WTC11 (cell line): ENCODE results near the gene SNRPA. TPM values are rescaled to one million over a fixed set of nuclear protein-coding genes. Genes with fewer than 3 reads are reported as not detected.

Experiments used
- ATAC-seq: fragments of 200-7000 bp; cut with Tn5 transposase; 2 replicates; pipeline ENCODE4 v1.10.0; 2021; ENCODE audit warnings: mild to moderate bottlenecking, moderate library complexity
- Bru-seq: library from RNA; stranded (reverse); fragments of 400-500 nt; gene quantifications from one replicate; lab custom pipeline; 2021; lab: Mats Ljungman, UMichigan
- CTCF ChIA-PET: fragments of 300-600 bp; sonication (Branson Sonifier 250); formaldehyde crosslinking; loops from one replicate; lab custom pipeline; 2021; ENCODE audit warnings: antibody characterized with exemption; lab: Charles Lee
- POLR2A ChIA-PET: fragments of 350-600 bp; sonication (Branson Sonifier 250); formaldehyde crosslinking; loops from one replicate; lab custom pipeline; 2021; ENCODE audit warnings: antibody characterized with exemption; lab: Charles Lee
- DNase-seq: peaks from one replicate; pipeline ENCODE4 v3.0.0; 2021; ENCODE audit warnings: low spot score
- H3K27ac Mint-ChIP-seq: 2 replicates; pipeline ENCODE4 v1.8.0; 2021; ENCODE audit warnings: mixed read lengths
- H3K27me3 Mint-ChIP-seq: 2 replicates; pipeline ENCODE4 v1.8.0; 2021; ENCODE audit warnings: low read depth, mild to moderate bottlenecking, moderate library complexity, mixed read lengths
- H3K36me3 Mint-ChIP-seq: 2 replicates; pipeline ENCODE4 v1.8.0; 2021; ENCODE audit warnings: mixed read lengths
- H3K4me1 Mint-ChIP-seq: 2 replicates; pipeline ENCODE4 v1.8.0; 2022; ENCODE audit warnings: mixed read lengths
- H3K4me3 Mint-ChIP-seq: 2 replicates; pipeline ENCODE4 v1.8.0; 2021; ENCODE audit warnings: mild to moderate bottlenecking, moderate library complexity, mixed read lengths
- H3K9me3 Mint-ChIP-seq: 2 replicates; pipeline ENCODE4 v1.8.0; 2021; ENCODE audit warnings: mixed read lengths
- ATF1 ChIP-seq: sonication (generic); formaldehyde crosslinking; IDR thresholded peaks from 2 replicates; pipeline ENCODE4 v1.8.1; 2023; ENCODE audit warnings: mild to moderate bottlenecking, moderate library complexity, missing genetic modification reagents
- CBFB ChIP-seq: sonication (generic); formaldehyde crosslinking; IDR thresholded peaks from 2 replicates; pipeline ENCODE4 v1.8.1; 2022; ENCODE audit warnings: mild to moderate bottlenecking, low read depth, missing genetic modification reagents
- CDX4 ChIP-seq: fragments of 250-450 bp; sonication (Bioruptor Pico); IDR thresholded peaks from 2 replicates; pipeline ENCODE4 v1.9.0; 2021; ENCODE audit warnings: moderate library complexity, mild to moderate bottlenecking, inconsistent platforms, borderline replicate concordance
- E2F4 ChIP-seq: sonication (generic); formaldehyde crosslinking; IDR thresholded peaks from 2 replicates; pipeline ENCODE4 v1.8.1; 2022; ENCODE audit warnings: low read depth, mild to moderate bottlenecking, moderate library complexity, missing genetic modification reagents, borderline replicate concordance
- E2F5 ChIP-seq: sonication (generic); formaldehyde crosslinking; IDR thresholded peaks from 2 replicates; pipeline ENCODE4 v1.8.1; 2022; ENCODE audit warnings: mild to moderate bottlenecking, moderate library complexity, missing genetic modification reagents
- ELF4 ChIP-seq: sonication (generic); formaldehyde crosslinking; IDR thresholded peaks from 2 replicates; pipeline ENCODE4 v1.8.1; 2022; ENCODE audit warnings: low read depth, mild to moderate bottlenecking, moderate library complexity, missing genetic modification reagents
- ERG ChIP-seq: fragments of 250-450 bp; sonication (Bioruptor Pico); IDR thresholded peaks from 2 replicates; pipeline ENCODE4 v1.8.0; 2021; ENCODE audit warnings: mild to moderate bottlenecking
- FOXK1 ChIP-seq: sonication (generic); formaldehyde crosslinking; IDR thresholded peaks from 2 replicates; pipeline ENCODE4 v1.8.0; 2022; ENCODE audit warnings: mild to moderate bottlenecking, moderate library complexity, missing genetic modification reagents
- HMGXB4 ChIP-seq: sonication (generic); formaldehyde crosslinking; IDR thresholded peaks from 2 replicates; pipeline ENCODE4 v1.8.1; 2023; ENCODE audit warnings: mild to moderate bottlenecking, moderate library complexity, missing genetic modification reagents
- JAZF1 ChIP-seq: fragments of 250-450 bp; sonication (Bioruptor Pico); IDR thresholded peaks from 2 replicates; pipeline ENCODE4 v1.9.0; 2021; ENCODE audit warnings: moderate library complexity, mild to moderate bottlenecking, inconsistent platforms
- KAT7 ChIP-seq: sonication (generic); formaldehyde crosslinking; IDR thresholded peaks from 2 replicates; pipeline ENCODE4 v1.8.1; 2023; ENCODE audit warnings: missing genetic modification reagents, mild to moderate bottlenecking, borderline replicate concordance
- MAX ChIP-seq: sonication (generic); formaldehyde crosslinking; IDR thresholded peaks from 2 replicates; pipeline ENCODE4 v1.8.0; 2022; ENCODE audit warnings: mild to moderate bottlenecking, missing genetic modification reagents
- MXD4 ChIP-seq: fragments of 250-450 bp; sonication (Bioruptor Pico); IDR thresholded peaks from 2 replicates; pipeline ENCODE4 v1.8.0; 2021; ENCODE audit warnings: mild to moderate bottlenecking, moderate library complexity, borderline replicate concordance
- NFE2L1 ChIP-seq: sonication (generic); formaldehyde crosslinking; IDR thresholded peaks from 2 replicates; pipeline ENCODE4 v1.8.1; 2023; ENCODE audit warnings: missing genetic modification reagents
- NFYB ChIP-seq: sonication (generic); formaldehyde crosslinking; conservative IDR thresholded peaks from 2 replicates; pipeline ENCODE4 v1.8.0; 2022; ENCODE audit warnings: low read depth, missing genetic modification reagents
- NR1H2 ChIP-seq: sonication (generic); formaldehyde crosslinking; IDR thresholded peaks from 2 replicates; pipeline ENCODE4 v1.9.0; 2021; ENCODE audit warnings: mild to moderate bottlenecking, moderate library complexity, missing genetic modification reagents
- NR2C2 ChIP-seq: sonication (generic); formaldehyde crosslinking; IDR thresholded peaks from 2 replicates; pipeline ENCODE4 v1.8.0; 2022; ENCODE audit warnings: mild to moderate bottlenecking, missing genetic modification reagents
- PREB ChIP-seq: sonication (generic); formaldehyde crosslinking; IDR thresholded peaks from 2 replicates; pipeline ENCODE4 v1.8.1; 2022; ENCODE audit warnings: mild to moderate bottlenecking, missing genetic modification reagents, moderate library complexity, borderline replicate concordance
- PRRX2 ChIP-seq: fragments of 250-450 bp; sonication (Bioruptor Pico); IDR thresholded peaks from 2 replicates; pipeline ENCODE4 v1.8.0; 2021; ENCODE audit warnings: mild to moderate bottlenecking
- SMAD3 ChIP-seq: sonication (generic); formaldehyde crosslinking; IDR thresholded peaks from 2 replicates; pipeline ENCODE4 v1.8.0; 2022; ENCODE audit warnings: missing genetic modification reagents, mild to moderate bottlenecking, borderline replicate concordance
- SP1 ChIP-seq: sonication (generic); formaldehyde crosslinking; conservative IDR thresholded peaks from 2 replicates; pipeline ENCODE4 v1.8.1; 2022; ENCODE audit warnings: missing genetic modification reagents
- ZBTB21 ChIP-seq: sonication (generic); formaldehyde crosslinking; IDR thresholded peaks from 2 replicates; pipeline ENCODE4 v1.8.1; 2023; ENCODE audit warnings: mild to moderate bottlenecking, missing genetic modification reagents, borderline replicate concordance
- ZNF219 ChIP-seq: sonication (generic); formaldehyde crosslinking; IDR thresholded peaks from 2 replicates; pipeline ENCODE4 v1.8.0; 2023; ENCODE audit warnings: missing genetic modification reagents, mild to moderate bottlenecking, borderline replicate concordance
- ZNF281 ChIP-seq: sonication (generic); formaldehyde crosslinking; IDR thresholded peaks from 2 replicates; pipeline ENCODE4 v1.8.0; 2023; ENCODE audit warnings: mild to moderate bottlenecking, missing genetic modification reagents
- long read RNA-seq, 3 experiments: library from RNA in 1 of 3; library from capped mRNA in 1 of 3; library from polyadenylated mRNA in 1 of 3; unstranded in 2 of 3; stranded (forward) in 1 of 3; transcript quantifications; one replicate each; pipeline ENCODE4 v2.0.0, GENCODE V29; 2021
- total RNA-seq: library from RNA; stranded (reverse); gene quantifications from 3 replicates; pipeline ENCODE4 v1.2.3, GENCODE V29; 2021

SNRPA gene
- total RNA-seq (215 to 227 TPM (median 218 TPM) in 3 replicates), Bru-seq, nascent RNA (percentile 90 among the genes with signal in this experiment)
- long read RNA-seq, experiment 1, transcript SNRPA-201 (6 exons, 1,621 nt), result major isoform, 382 of 419 reads
- long read RNA-seq, experiment 1, transcript SNRPA-210 (6 exons, 969 nt), result minor isoform, 5 of 419 reads
- long read RNA-seq, experiment 1, partial matches to known transcripts, result 4 of 419 reads
- long read RNA-seq, experiment 1, other reads (novel, unspliced or antisense), result 28 of 419 reads
- long read RNA-seq, experiment 2, transcript SNRPA-201 (6 exons, 1,621 nt), result major isoform, 270 of 335 reads
- long read RNA-seq, experiment 2, partial matches to known transcripts, result 36 of 335 reads
- long read RNA-seq, experiment 2, other reads (novel, unspliced or antisense), result 23 of 335 reads
- long read RNA-seq, experiment 3, transcript SNRPA-210 (6 exons, 969 nt), result minor isoform, 6 of 510 reads
- long read RNA-seq, experiment 3, transcript SNRPA-201 (6 exons, 1,621 nt), result major isoform, 452 of 510 reads
- long read RNA-seq, experiment 3, partial matches to known transcripts, result 8 of 510 reads
- long read RNA-seq, experiment 3, other reads (novel, unspliced or antisense), result 44 of 510 reads

GRCh38 chr19:40750874-40751537 lies at the start of gene SNRPA:
TSS of gene SNRPA (plus strand) at chr19:40751203. CDS start at chr19:40751409, 206 bp downstream.
- CTCF ChIA-PET, result interaction anchor here (0.5 to 2.5 kb wide), 13 partner anchors 27 to 511 kb away, joined by 3 to 13 read pairs (median 5); partner anchors contain the start of genes COQ8B, EGLN2, ITPKC and RAB4B
- peaks cover 37% of the 10 kb centered on the region for H3K36me3 Mint-ChIP-seq
- POLR2A ChIA-PET, result interaction anchor here (0.6 to 2.5 kb wide), 11 partner anchors 9 to 512 kb away, joined by 3 to 34 read pairs (median 4); partner anchors contain the start of genes COQ8B, EGLN2, ITPKC and NUMBL
- H3K27me3 Mint-ChIP-seq, result no peaks in the 10 kb centered on the region
- DNase-seq (peak; percentile 97), ATAC-seq (peak; percentile 74)
- peak within 1 kb of the TSS; percentile 99 for H3K4me3 Mint-ChIP-seq
- peaks cover 38% of the 10 kb centered on the region for H3K4me1 Mint-ChIP-seq
- H3K27ac Mint-ChIP-seq, result peak within 1 kb of the TSS; percentile 100
- H3K9me3 Mint-ChIP-seq, result no peaks in the 10 kb centered on the region
- TF ChIP-seq NR2C2 (CRISPR knock-in tag), result no peak
- TF ChIP-seq ERG (CRISPR knock-in tag), result no peak
- no peak for TF ChIP-seq ZNF281 (CRISPR knock-in tag)
- peak; percentile 8; the same call in 1 of the 2 replicates for TF ChIP-seq SP1
- TF ChIP-seq ATF1, result no peak
- no peak; the same call in 1 of the 2 replicates for TF ChIP-seq NFE2L1 (CRISPR knock-in tag)
- TF ChIP-seq JAZF1, result no peak
- TF ChIP-seq ZBTB21 (CRISPR knock-in tag), result no peak
- 0 out of 2 replicates have a peak, but pooled peaks have one; percentile 22 for TF ChIP-seq PRRX2 (CRISPR knock-in tag)
- TF ChIP-seq NR1H2 (CRISPR knock-in tag), result no peak
- no peak for TF ChIP-seq CBFB (CRISPR knock-in tag)
- TF ChIP-seq KAT7 (CRISPR knock-in tag), result no peak
- TF ChIP-seq HMGXB4 (CRISPR knock-in tag), result 0 out of 2 replicates have a peak, but pooled peaks have one; percentile 18
- TF ChIP-seq NFYB, result no peak; the same call in 1 of the 2 replicates
- TF ChIP-seq E2F5 (CRISPR knock-in tag), result no peak; the same call in 1 of the 2 replicates
- no peak for TF ChIP-seq PREB (CRISPR knock-in tag)
- TF ChIP-seq FOXK1, result peak; percentile 62; the same call in 1 of the 2 replicates
- no peak for TF ChIP-seq CDX4
- 0 out of 2 replicates have a peak, but pooled peaks have one; percentile 10 for TF ChIP-seq E2F4 (CRISPR knock-in tag)
- no peak for TF ChIP-seq MXD4 (CRISPR knock-in tag)
- 0 out of 2 replicates have a peak, but pooled peaks have one; percentile 17 for TF ChIP-seq ZNF219
- no peak for TF ChIP-seq SMAD3 (CRISPR knock-in tag)
- TF ChIP-seq ELF4, result no peak
- TF ChIP-seq MAX, result peak; percentile 70
